Caco-2 (cell line): Measurements from ENCODE around the gene SPTBN1. TPM values are rescaled to one million over a fixed set of nuclear protein-coding genes. Genes with fewer than 3 reads are reported as not detected.

Source experiments
- BruUV-seq: library from RNA; stranded (reverse); fragments of 400-500 nt; replicated peaks from 2 replicates; lab custom pipeline; 2021; lab: Mats Ljungman, UMichigan
- CTCF ChIA-PET: fragments of 300-600 bp; sonication (Branson Sonifier 250); formaldehyde crosslinking; loops from one replicate; lab custom pipeline; 2022; ENCODE audit warnings: antibody characterized with exemption; lab: Charles Lee
- POLR2A ChIA-PET: fragments of 300-600 bp; sonication (Branson Sonifier 250); formaldehyde crosslinking; loops from one replicate; lab custom pipeline; 2022; ENCODE audit warnings: antibody characterized with exemption; lab: Charles Lee
- DNase-seq, 2 experiments: peaks; one replicate each; pipeline versions ENCODE4 v3.0.0 to v3.0.0-alpha.2; 2020 to 2022
- H3K27me3 ChIP-seq: replicated peaks from 2 replicates; pipeline ENCODE4 v1.6.0; 2011; ENCODE audit warnings: low read length; ENCODE audit not compliant: control insufficient read depth, insufficient read depth
- H3K36me3 ChIP-seq: 2 replicates; pipeline ENCODE4 v1.5.1; 2011; ENCODE audit warnings: low read length; ENCODE audit not compliant: control insufficient read depth, insufficient read depth
- H3K4me1 ChIP-seq: fragments of 250-450 bp; sonication (Bioruptor Pico); 2 replicates; pipeline ENCODE4 v1.5.1; 2020; ENCODE audit warnings: mild to moderate bottlenecking
- H3K4me3 ChIP-seq: 2 replicates; pipeline ENCODE4 v1.5.1; 2011; ENCODE audit warnings: low read depth, mild to moderate bottlenecking, control low read depth, low read length
- H3K9me3 ChIP-seq: fragments of 250-450 bp; sonication (Bioruptor Pico); 2 replicates; pipeline ENCODE4 v1.5.1; 2020; ENCODE audit warnings: mild to moderate bottlenecking, moderate library complexity
- H3K27ac Mint-ChIP-seq: one replicate; pipeline ENCODE4 v1.8.0; 2022; ENCODE audit warnings: mixed read lengths; ENCODE audit not compliant: unreplicated experiment
- H3K27me3 Mint-ChIP-seq: one replicate; pipeline ENCODE4 v1.8.0; 2022; ENCODE audit warnings: mixed read lengths; ENCODE audit not compliant: insufficient read depth, unreplicated experiment
- H3K36me3 Mint-ChIP-seq: one replicate; pipeline ENCODE4 v1.8.0; 2022; ENCODE audit warnings: mild to moderate bottlenecking, mixed read lengths; ENCODE audit not compliant: insufficient read depth, unreplicated experiment
- H3K4me1 Mint-ChIP-seq: one replicate; pipeline ENCODE4 v1.8.0; 2022; ENCODE audit warnings: low read depth, mixed read lengths; ENCODE audit not compliant: unreplicated experiment
- H3K4me3 Mint-ChIP-seq: one replicate; pipeline ENCODE4 v1.8.0; 2022; ENCODE audit warnings: mild to moderate bottlenecking, moderate library complexity, mixed read lengths; ENCODE audit not compliant: unreplicated experiment
- H3K9me3 Mint-ChIP-seq: one replicate; pipeline ENCODE4 v1.8.0; 2022; ENCODE audit warnings: mixed read lengths; ENCODE audit not compliant: unreplicated experiment
- CTCF ChIP-seq, 2 experiments: fragments of 200-600 bp in 1 of 2; IDR thresholded peaks; 1 replicate in 1 of 2; 2 replicates in 1 of 2; pipeline versions ENCODE4 v1.5.1 to v1.8.0; 2011 to 2022; ENCODE audit warnings: antibody characterized with exemption in 1 of 2, control low read depth in 1 of 2, inconsistent platforms in 1 of 2, low read depth in 1 of 2, low read length in 1 of 2, mild to moderate bottlenecking in 1 of 2, moderate library complexity in 1 of 2; ENCODE audit not compliant: insufficient read depth in 1 of 2, severe bottlenecking in 1 of 2, unreplicated experiment in 1 of 2
- intact Hi-C: fragments of 100-400 bp; cut with micrococcal nuclease; formaldehyde crosslinking; loops from one replicate; pipeline ENCODE4 v1.10.0; 2022; ENCODE audit not compliant: unreplicated experiment
- total RNA-seq: library from RNA; stranded (reverse); gene quantifications from 2 replicates; pipeline ENCODE4 v1.2.3, GENCODE V29; 2022

SPTBN1 gene
- total RNA-seq, 1 experiment from 2014 or later = 361 TPM

- peaks cover 22% of the 10 kb centered on the region for H3K4me1 ChIP-seq
- ChIA-PET POLR2A (no interaction called here), CTCF (interaction anchor here (0.6 to 2.1 kb wide), 2 partner anchors 12 to 180 kb away, joined by 3 to 17 read pairs; no protein-coding TSS in a partner anchor)
- Mint-ChIP-seq H3K9me3 (no peaks in the 10 kb centered on the region), H3K4me1 (peaks cover 53% of the 10 kb centered on the region), H3K27ac (peak overlapping the region; percentile 68), H3K4me3 (no peak overlapping the region), H3K27me3 (no peaks in the 10 kb centered on the region), H3K36me3 (peaks cover 46% of the 10 kb centered on the region)
- intact Hi-C loops = loop anchor here (5.0 kb wide), 1 partner anchor 118 kb away; no protein-coding TSS in a partner anchor
- no peak for DNase-seq
- H3K36me3 ChIP-seq = no peaks in the 10 kb centered on the region
- no peak for TF ChIP-seq CTCF (IDR thresholded peaks at IDR 0.05; ENCODE audit: insufficient read depth in 1 of 2, low read depth in 1 of 2, low read length in 1 of 2, severe bottlenecking in 1 of 2, unreplicated experiment in 1 of 2)
- no peak overlapping the region for H3K4me3 ChIP-seq
- H3K9me3 ChIP-seq = no peaks in the 10 kb centered on the region
- BruUV-seq = no TSS peak
- no peaks in the 10 kb centered on the region for H3K27me3 ChIP-seq
These were observed 68.3 kb downstream of the SPTBN1 start for GRCh38 chr2:54524226-54524991.

- peaks cover 41% of the 10 kb centered on the region for H3K36me3 Mint-ChIP-seq
- H3K4me1 ChIP-seq = peaks cover 18% of the 10 kb centered on the region
- DNase-seq = no peak
- no peak overlapping the region for H3K4me3 Mint-ChIP-seq
- no peaks in the 10 kb centered on the region for H3K36me3 ChIP-seq
- H3K27ac Mint-ChIP-seq = no peak overlapping the region
- intact Hi-C loops = no loop called here
- H3K9me3 ChIP-seq = no peaks in the 10 kb centered on the region
- TF ChIP-seq CTCF (IDR thresholded peaks at IDR 0.05; ENCODE audit: insufficient read depth in 1 of 2, low read depth in 1 of 2, low read length in 1 of 2, severe bottlenecking in 1 of 2, unreplicated experiment in 1 of 2) = no peak
- no peaks in the 10 kb centered on the region for H3K27me3 ChIP-seq
- H3K27me3 Mint-ChIP-seq = no peaks in the 10 kb centered on the region
- no TSS peak for BruUV-seq
- H3K4me1 Mint-ChIP-seq = peaks cover 45% of the 10 kb centered on the region
- H3K9me3 Mint-ChIP-seq = no peaks in the 10 kb centered on the region
- no peak overlapping the region for H3K4me3 ChIP-seq
- POLR2A ChIA-PET = no interaction called here
- CTCF ChIA-PET = no interaction called here
These were observed 69.2 kb downstream of the SPTBN1 start for GRCh38 chr2:54525321-54525720.

GRCh38 chr2:54526226-54526879 is 70.2 kb downstream of the SPTBN1 start:
- Histone ChIP-seq H3K9me3 (no peaks in the 10 kb centered on the region), H3K27me3 (no peaks in the 10 kb centered on the region), H3K36me3 (no peaks in the 10 kb centered on the region), H3K4me1 (peaks cover 18% of the 10 kb centered on the region), H3K4me3 (no peak overlapping the region)
- DNase-seq = no peak
- H3K9me3 Mint-ChIP-seq = no peaks in the 10 kb centered on the region
- ChIA-PET CTCF (no interaction called here), POLR2A (no interaction called here)
- H3K4me3 Mint-ChIP-seq = no peak overlapping the region
- peaks cover 50% of the 10 kb centered on the region for H3K4me1 Mint-ChIP-seq
- no peak overlapping the region for H3K27ac Mint-ChIP-seq
- peaks cover 41% of the 10 kb centered on the region for H3K36me3 Mint-ChIP-seq
- BruUV-seq = no TSS peak
- no peaks in the 10 kb centered on the region for H3K27me3 Mint-ChIP-seq
- intact Hi-C loops = no loop called here
- TF ChIP-seq CTCF (IDR thresholded peaks at IDR 0.05; ENCODE audit: insufficient read depth in 1 of 2, low read depth in 1 of 2, low read length in 1 of 2, severe bottlenecking in 1 of 2, unreplicated experiment in 1 of 2) = no peak
